Cardiac fibroblast (primary cell): ENCODE results near the gene PNPLA1.

ENCODE experiments used
- DNase-seq, 2 donors: peaks; one replicate each; pipeline versions ENCODE4 v3.0.0 to v3.0.0-alpha.2; 2010; ENCODE audit warnings: low read depth in 2 of 2
- H3K4me3 ChIP-seq, 2 donors: replicated peaks in 1 of 2; 1 replicate in 1 of 2; 2 replicates in 1 of 2; pipeline ENCODE4 v1.5.1; 2011; ENCODE audit warnings: low read depth in 2 of 2, low read length in 2 of 2, mild to moderate bottlenecking in 2 of 2, moderate library complexity in 1 of 2
- CTCF ChIP-seq: IDR thresholded peaks from one replicate; pipeline ENCODE4 v1.5.1; 2011; ENCODE audit warnings: low read depth, mild to moderate bottlenecking, low read length, inconsistent platforms

Gene PNPLA1

DNA sequence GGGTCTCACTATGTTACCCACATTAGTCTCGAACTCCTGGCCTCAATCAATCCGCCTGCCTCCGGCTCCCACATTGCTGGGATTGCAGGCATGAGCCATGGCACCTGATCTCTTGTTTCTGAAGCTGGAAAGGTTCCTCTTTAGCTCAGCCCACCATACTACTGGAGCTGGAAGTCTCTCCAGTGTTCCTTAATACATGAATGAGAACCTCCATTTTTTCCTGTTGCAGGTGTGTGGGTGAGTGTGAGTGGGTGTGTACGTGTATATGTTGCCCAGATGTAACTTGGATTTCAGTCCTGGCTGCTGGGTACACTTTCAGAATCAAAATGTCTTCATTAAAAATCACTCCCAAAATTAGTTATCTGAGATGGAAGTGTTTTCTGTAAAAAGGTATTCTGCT lies 11.1 kb downstream of the PNPLA1 start:
- no peak for TF ChIP-seq CTCF
- no peak for DNase-seq
- no peak overlapping the region for H3K4me3 ChIP-seq

GRCh38 chr6:36283608-36284007 lies 13.7 kb downstream of the PNPLA1 start:
- DNase-seq, result no peak
- no peak overlapping the region for H3K4me3 ChIP-seq
- no peak for TF ChIP-seq CTCF

DNA sequence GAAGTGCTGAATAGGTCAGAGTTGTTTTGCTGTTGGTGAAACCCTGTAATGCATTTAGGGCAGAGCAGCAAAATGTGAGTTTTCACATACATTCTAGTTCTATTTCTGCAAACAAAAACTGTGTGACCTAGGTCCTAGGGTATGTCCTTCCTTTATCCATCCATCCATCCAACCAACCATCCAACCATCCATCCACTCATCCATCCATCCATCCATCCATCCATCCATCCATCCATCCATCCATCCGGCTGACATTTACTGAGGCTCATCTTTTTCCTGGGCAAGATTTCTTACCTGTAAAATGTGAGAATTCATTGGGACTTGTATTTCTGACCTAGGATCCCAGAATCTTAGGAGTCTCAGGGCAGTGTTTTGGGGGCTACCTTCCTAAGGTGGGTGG lies 14.5 kb downstream of the PNPLA1 start:
- no peak for DNase-seq

DNA sequence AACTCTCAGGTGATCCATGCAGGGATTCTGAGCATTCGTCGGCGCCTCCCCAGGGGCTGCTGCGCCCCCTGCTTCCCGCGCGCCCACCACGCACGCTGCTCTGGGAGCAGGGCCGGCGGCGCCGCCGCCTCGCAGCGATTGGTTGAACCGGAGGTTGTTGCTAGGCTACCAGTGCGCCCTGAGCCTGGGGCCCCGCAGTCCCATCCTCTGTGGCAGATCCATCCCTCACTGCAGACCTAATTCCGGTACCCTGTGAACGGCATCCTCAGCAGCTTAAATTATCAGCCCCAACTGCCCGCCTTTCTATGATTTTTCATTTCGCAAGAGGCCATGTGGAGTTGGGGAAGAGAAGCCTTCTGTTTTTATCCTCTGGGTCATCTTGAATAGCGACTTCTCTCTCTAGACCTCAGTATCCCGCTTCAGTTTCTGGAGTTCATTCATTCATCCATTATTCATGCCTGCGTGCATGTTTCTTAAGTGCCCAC lies 15.4 kb downstream of the PNPLA1 start:
- DNase-seq, result no peak
- TF ChIP-seq CTCF, result no peak
- H3K4me3 ChIP-seq, result no peak overlapping the region

More for the DNA sequence above, 14.5 kb downstream of the PNPLA1 start:
- no peak overlapping the region for H3K4me3 ChIP-seq
- no peak for TF ChIP-seq CTCF

DNA sequence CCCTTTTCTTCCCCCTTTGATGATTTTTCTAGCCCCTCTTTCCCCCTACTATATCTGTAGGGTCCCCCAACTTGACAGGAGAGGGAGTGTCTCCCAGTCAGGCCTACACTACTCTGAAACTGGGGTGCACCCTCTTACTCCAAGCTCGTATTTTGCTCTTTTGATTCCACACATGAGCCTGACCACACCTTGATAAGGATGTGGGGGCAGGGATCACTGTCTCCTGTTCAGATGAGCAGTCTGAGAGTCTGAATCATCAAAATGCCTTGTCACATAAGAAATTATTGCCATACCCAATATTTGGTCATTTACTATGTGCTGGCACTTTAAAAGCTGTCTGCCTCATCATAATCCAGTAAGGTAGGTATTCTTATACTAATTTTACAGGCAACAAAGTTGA lies 15.9 kb downstream of the PNPLA1 start:
- TF ChIP-seq CTCF, result no peak

GRCh38 chr6:36286858-36287257 lies 17.0 kb downstream of the PNPLA1 start:
- no peak for TF ChIP-seq CTCF
- no peak overlapping the region for H3K4me3 ChIP-seq
- DNase-seq, result no peak

More for the DNA sequence above, 15.9 kb downstream of the PNPLA1 start:
- no peak for DNase-seq
- H3K4me3 ChIP-seq, result no peak overlapping the region

DNA sequence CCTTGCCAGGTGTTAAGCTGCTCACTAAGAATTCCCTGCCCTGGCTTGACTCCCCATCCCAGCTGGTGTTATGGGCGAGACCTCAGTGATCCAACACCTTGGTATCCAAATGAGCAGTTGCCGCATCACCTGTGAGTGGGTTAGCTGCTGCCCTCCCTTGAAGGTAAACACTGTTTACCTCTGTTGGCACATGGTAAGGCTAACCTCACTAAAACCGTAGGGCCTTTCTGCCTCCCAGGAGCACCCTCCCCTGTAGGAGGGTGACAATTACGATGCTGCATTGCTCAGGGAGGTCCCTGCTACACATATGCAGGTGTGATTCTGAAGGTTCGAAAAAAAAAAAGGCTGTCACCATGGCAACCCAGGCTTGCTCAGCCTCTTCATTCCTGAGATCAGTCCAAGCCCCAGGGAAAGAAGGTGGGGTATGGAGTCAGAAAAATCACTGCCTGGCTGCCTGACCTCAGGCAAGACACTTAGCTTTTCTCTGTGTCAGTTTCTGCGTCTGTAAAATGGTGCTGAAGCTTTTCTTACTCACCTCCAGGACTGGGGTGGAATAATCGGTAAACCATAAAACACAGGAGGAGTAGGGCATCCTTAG lies 19.5 kb downstream of the PNPLA1 start:
- no peak for TF ChIP-seq CTCF
- no peak for DNase-seq

More for the DNA sequence above, 19.5 kb downstream of the PNPLA1 start:
- no peak overlapping the region for H3K4me3 ChIP-seq
